NCI-H226 (cell line): ENCODE measurements around the gene MAB21L1.

Experiments used
- DNase-seq: peaks from one replicate; pipeline ENCODE4 v3.0.0-alpha.2; 2015

The MAB21L1 gene

DNA sequence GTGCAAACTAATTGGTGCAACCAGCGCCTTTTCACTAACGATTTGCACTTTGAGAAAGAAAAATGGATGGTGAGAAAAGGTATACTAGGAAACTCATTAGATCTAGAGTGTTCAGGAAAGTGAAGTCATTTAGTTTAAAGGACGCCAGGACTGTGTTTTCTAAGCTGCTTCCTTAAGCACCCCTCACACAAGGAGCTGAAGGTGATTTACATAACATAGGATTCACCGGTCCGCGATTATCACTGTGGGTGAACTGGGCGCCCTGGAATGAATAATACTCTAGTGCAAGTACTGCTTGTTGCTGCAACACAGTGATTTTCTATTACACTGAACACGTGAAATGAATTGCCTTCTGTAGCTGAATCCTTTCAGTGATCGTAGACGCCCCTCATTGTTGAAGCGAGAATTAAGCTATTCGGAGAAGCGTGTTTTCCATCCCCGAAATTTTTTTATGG lies 2.6 kb upstream of the MAB21L1 start:
- no peak for DNase-seq

DNA sequence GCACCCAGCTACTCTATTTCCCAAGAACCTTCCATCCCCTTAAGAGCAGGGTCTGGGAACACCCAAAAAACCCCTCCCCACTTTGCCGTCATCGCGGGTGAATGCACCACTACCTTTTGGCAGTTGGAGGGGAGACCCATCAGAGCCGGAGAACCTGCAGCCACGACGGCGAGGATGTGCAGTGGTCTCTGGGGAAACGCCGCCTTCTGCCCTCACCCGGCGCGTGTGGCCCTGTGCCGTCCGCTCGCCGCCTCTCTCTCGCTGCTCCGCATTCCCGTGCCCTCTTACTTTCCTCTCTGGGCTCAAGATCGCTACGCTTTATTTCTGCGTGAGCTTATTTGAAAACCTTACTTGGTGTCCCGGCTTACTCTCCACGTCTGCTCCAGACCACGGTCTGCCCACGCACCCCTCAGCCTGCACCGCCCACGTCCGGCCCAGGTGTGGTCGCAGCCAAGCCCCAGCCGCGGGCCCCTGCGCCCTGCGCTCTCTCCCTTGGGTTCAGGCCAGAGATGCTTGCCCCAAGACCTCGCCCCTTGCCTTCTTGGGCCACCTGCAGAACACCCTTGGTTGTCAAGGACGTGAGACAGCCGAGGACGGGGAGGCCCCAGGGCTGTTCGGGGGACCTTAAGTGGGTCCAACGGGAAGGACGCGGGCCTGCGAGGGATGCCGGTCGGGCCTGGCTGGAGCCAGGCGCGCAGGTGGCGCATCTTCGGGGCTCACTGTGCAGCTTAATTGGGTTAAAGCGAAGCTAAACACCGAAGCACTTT lies 2.0 kb upstream of the MAB21L1 start:
- DNase-seq = no peak

DNA sequence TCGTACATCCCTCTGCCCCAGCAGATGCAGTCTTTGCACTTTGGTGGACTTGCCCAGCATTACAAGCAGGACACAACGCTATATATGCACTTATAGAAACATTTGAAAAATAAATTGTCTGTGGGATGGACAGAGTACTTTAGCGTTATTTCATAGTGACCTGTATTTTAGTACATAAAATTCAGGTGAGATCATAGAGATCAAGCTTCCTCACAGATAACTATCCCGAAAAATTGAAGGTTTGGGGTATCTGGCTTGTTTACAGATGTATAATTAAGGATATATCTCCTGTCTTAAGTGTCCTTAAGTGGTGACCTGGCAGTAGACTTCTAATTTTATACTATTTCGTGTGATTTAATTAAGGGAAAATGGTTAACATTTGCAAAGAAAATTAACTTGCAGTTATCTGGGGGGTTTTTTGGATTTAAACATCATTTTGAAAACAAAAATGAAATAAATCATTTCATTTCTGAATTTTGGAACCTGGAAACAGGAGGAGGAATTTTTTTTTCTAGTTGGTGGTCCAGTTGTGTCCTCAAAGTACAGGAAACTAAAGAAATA lies 977 bp upstream of the MAB21L1 start:
- no peak for DNase-seq

- no peak for DNase-seq
Measured at GRCh38 chr13:35475212-35475959, 1.1 kb downstream of the MAB21L1 start.

DNA sequence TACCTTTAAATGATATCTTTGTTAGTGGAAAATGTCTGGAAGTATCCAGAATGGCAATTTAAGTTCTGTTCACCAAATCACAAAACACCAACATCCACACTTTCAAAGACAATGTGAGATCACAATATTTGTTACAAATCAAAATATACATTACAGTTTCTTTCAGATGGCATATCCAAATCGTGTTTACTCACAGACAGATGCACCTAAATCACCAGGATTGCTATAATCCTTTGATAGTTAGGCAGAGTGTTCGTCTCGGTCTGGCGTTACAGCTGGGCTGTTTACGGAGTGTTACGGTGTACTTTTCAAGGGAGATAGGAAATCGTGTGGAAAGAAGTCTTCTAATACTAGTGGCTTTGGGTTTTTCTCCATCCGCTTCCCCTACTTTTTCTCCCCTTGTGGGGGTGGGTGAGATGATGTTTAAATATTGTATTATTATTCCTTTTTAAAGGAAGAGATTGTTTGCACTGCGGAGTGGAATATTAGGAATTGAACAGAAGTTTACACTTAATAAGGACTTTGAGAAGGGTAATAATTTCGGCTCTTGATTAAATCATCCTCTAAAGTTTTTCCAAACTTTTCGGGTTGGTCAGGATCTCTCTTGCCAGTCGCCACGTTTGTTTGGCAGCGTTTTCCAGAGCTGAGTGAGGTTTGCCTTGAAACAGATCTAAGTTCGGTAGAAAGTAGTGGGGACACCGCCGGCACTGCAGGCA lies 1.8 kb downstream of the MAB21L1 start:
- DNase-seq = no peak

- DNase-seq = no peak
Measured at GRCh38 chr13:35473802-35474201, 2.7 kb downstream of the MAB21L1 start.

GRCh38 chr13:35473206-35473775 lies 3.2 kb downstream of the MAB21L1 start:
- DNase-seq = no peak

- DNase-seq = no peak
Measured at GRCh38 chr13:35472323-35472881, 4.1 kb downstream of the MAB21L1 start.

DNA sequence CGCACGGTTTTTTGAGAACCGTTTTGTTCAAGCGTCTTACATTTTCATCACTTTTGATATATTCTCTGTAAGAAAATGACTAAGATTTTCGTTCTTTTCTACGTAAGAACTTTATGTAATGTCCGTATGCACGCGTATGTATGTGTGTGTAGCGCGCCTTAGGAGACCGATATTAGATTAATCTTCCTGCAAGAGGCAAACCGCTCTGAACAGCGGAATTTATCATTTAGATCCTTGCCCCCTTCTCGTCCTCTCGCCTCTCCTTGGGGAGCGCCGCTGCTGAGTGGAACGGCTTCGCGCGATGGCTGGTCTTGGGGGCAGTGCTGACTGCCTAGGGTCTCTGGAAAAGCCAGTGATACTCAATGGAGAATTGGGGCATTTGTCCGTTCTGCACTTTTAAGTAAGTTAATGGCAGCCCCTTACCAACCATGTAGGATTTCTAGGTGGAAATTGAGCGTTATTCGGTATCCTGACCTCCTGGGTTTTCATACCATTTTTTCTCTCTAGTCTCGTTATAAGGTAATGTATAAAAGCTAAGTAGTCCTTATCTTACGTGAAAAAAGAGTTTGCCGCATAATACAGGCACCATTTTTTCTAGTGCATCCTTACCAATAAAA lies 4.7 kb downstream of the MAB21L1 start:
- no peak for DNase-seq

DNA sequence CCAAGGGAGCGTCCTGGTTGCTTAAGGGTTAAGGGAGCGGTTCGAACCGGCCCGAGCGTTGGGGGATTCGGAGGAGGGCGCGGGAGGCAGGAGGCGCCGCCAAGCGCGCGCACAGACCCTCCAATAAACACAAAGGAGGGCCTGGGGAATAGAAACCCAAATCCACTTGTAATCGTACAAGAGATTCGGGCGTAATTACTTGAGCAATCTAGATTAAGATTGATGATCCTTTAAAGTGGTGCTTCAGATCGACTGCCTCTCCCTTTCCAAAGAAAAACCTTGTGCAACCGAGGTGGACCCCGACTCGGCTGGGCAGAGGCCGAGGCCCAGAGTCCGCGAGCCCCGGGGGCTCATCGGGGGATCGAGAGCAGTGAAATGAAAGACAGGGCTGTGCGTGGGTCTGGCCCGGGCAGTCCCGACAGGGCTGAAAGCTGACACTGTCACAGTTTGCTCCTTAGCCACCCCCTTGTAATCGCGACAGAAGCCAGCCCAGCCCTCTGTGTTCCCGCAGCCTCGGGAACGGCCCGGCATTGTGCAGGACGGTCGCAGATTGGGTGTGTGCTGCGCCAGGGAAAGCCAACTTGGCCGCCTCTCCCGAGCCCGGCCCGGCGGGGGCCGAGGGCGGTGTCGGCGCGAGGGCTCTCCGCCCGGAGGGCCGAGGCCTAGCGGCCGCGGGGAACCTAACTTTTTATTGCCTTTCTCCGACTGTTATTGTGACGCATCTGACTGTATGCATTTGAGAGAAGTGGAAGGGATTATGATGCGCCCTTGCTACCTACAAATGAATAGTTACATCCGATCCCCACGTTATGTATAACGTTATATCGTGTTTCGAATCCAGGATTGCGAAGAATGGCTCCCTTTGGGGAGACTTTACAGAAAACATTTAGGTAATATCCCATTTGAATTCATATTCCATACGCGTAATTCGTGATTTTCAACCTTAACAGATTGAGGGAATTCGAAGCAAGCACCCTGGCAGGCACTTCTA lies 5.5 kb downstream of the MAB21L1 start:
- no peak for DNase-seq

DNA sequence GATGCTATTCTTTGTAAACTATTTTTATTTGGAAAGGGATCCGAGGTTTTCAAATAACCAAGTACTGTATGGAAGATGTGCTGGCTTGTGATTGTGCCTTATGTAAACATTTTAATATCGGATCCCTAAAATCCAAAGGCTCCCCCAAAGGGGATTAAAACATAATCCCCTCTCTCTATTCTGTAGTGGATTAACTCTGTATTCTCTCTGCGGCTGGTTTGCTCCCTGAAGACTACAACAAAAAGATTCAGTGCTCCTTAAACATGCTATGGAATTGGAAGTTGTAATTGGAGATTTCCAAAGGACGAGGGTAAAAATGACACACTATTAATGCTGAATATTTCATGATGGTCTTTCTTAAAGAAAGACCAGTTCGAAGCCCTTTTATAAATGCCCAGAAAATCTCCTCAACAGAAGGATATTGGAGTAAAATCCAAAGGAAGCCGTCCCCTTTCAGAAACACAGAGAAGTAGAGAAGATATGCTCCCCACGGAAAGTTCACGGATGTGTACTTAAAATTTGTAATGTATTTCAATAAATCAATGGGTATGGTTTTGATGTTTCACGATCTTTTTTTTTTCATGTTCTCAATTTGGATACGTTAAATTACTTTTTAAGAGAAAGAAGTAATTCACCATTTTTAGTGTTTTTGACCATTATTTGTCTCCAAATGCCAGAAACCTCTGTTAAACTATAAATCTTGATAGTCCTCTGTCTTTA lies 6.5 kb downstream of the MAB21L1 start:
- DNase-seq = no peak

DNA sequence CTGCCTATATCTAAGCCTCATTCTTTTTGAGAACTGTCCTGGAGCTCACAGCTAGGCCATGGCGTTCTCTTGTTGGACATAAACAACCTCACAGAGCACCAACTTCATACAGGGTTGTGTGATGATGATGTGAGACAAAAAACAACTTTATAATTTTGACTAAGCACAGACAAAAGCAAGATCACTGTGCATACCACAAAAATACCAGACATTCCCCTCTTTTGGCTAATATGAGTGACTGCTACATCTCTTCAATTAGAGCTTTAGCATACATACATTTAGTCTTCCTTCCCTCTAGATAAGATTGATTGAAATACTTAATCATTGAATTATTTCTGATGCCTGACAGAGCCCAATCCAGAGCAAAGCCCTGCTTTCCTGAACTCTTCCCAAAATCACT lies 8.3 kb downstream of the MAB21L1 start:
- DNase-seq = no peak

DNA sequence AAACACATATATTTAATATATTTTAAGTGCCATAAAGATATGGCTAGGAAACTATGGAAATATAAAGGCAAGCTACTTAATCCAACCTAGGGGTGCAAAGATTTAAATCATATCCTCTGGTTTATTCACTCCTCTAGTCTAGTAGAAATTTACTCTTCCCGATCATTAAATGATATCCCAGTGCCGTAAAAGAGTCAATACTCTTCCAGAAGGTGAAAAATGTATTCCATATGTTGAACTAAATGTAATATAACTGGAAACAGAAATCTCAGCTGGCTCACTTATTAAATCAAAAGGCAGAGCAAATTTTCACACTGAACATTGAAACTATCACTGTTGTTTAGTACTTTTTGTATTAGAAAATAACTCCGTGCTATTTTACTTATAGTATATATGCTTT lies 11.1 kb downstream of the MAB21L1 start:
- no peak for DNase-seq

GRCh38 chr13:35460061-35460460 lies 16.4 kb downstream of the MAB21L1 start:
- DNase-seq = no peak

- DNase-seq = no peak
Measured at GRCh38 chr13:35457258-35457657, 19.2 kb downstream of the MAB21L1 start.

DNA sequence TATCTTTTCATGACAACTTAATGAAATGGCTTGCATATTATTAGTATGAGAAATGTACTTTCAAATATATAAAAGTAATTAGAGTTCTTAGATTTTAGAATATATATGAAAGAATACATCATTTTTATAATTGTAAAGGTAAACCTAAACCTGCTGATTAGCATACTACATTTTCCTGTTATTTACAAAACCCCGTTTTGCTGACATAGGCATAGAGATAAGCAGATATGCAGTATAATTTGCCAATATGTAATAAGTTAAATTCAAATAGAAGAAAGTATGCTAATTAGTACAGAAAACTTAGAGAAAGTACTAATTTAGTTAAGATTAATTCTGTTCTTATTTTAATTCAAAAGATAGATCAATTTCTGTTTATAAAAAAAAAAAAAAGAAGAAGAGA lies 21.5 kb downstream of the MAB21L1 start:
- no peak for DNase-seq

DNA sequence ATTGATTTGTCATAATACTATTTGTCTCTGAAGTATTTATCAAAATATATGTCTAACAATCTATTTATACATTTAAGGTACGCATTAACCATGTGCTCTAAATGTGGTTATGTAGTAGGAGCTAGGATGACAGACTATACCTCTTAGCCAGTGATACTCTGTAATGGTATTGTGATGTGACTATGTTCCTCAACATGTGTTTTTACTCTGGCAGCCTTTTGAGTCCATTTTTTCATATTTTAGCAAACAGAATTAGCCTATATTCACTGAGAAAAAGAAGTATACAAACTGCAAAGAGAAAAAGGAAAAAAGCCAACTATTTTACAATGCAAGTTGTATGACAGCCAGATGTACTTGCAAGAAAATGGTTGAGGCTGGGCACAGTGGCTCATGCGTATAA lies 26.7 kb downstream of the MAB21L1 start:
- DNase-seq = no peak

GRCh38 chr13:35448465-35448864 lies 28.0 kb downstream of the MAB21L1 start:
- DNase-seq = no peak
